CD8-positive, alpha-beta memory T cell (primary cell): ENCODE measurements around the gene CBLC. TPM values are rescaled to one million over a fixed set of nuclear protein-coding genes. Genes with fewer than 3 reads are reported as not detected.

Experiments
- CTCF ChIA-PET: fragments of 350-600 bp; sonication (Branson Sonifier 250); formaldehyde crosslinking; loops from one replicate; lab custom pipeline; 2021; ENCODE audit warnings: antibody characterized with exemption; lab: Charles Lee
- POLR2A ChIA-PET: fragments of 350-600 bp; sonication (Branson Sonifier 250); formaldehyde crosslinking; loops from one replicate; lab custom pipeline; 2021; ENCODE audit warnings: antibody characterized with exemption; lab: Charles Lee
- DNase-seq, 5 donors: peaks; one replicate each; pipeline versions ENCODE4 v3.0.0 to v3.0.0-alpha.2; 2020 to 2022; ENCODE audit warnings: mixed read lengths in 1 of 5
- H3K27ac ChIP-seq: one replicate; pipeline ENCODE4 v1.7.0; 2013; ENCODE audit warnings: low read depth, mild to moderate bottlenecking, low read length, moderate library complexity
- H3K27me3 ChIP-seq: 2 replicates; pipeline ENCODE4 v1.7.0; 2013; ENCODE audit warnings: low read length, mild to moderate bottlenecking; ENCODE audit not compliant: insufficient read depth, poor library complexity, severe bottlenecking
- H3K36me3 ChIP-seq: 2 replicates; pipeline ENCODE4 v1.7.0; 2013; ENCODE audit warnings: mild to moderate bottlenecking, low read length, moderate library complexity; ENCODE audit not compliant: insufficient read depth
- H3K4me1 ChIP-seq: 2 replicates; pipeline ENCODE4 v1.7.0; 2013; ENCODE audit warnings: mild to moderate bottlenecking, low read length, moderate library complexity; ENCODE audit not compliant: insufficient read depth
- H3K4me3 ChIP-seq: 2 replicates; pipeline ENCODE4 v1.7.0; 2013; ENCODE audit warnings: mild to moderate bottlenecking, low read length
- H3K9me3 ChIP-seq: 2 replicates; pipeline ENCODE4 v1.7.0; 2013; ENCODE audit warnings: mild to moderate bottlenecking, low read length
- H3K27ac Mint-ChIP-seq, 8 donors: one replicate each; pipeline ENCODE4 v1.8.0; 2020 to 2021; ENCODE audit warnings: mixed read lengths in 8 of 8, mild to moderate bottlenecking in 6 of 8, inconsistent platforms in 3 of 8, moderate library complexity in 3 of 8
- H3K27me3 Mint-ChIP-seq, 2 donors: one replicate each; pipeline ENCODE4 v1.8.0; 2020 to 2021; ENCODE audit warnings: mixed read lengths in 2 of 2, mild to moderate bottlenecking in 1 of 2, moderate library complexity in 1 of 2
- H3K36me3 Mint-ChIP-seq, 3 donors: one replicate each; pipeline ENCODE4 v1.8.0; 2020 to 2021; ENCODE audit warnings: mixed read lengths in 3 of 3, inconsistent platforms in 1 of 3, mild to moderate bottlenecking in 1 of 3
- H3K4me1 Mint-ChIP-seq, 3 donors: one replicate each; pipeline ENCODE4 v1.8.0; 2020 to 2021; ENCODE audit warnings: mixed read lengths in 3 of 3, inconsistent platforms in 1 of 3, mild to moderate bottlenecking in 1 of 3
- H3K4me3 Mint-ChIP-seq, 7 donors: one replicate each; pipeline ENCODE4 v1.8.0; 2020 to 2021; ENCODE audit warnings: mixed read lengths in 7 of 7, mild to moderate bottlenecking in 6 of 7, moderate library complexity in 4 of 7, inconsistent platforms in 2 of 7
- H3K9me3 Mint-ChIP-seq, 5 donors: one replicate each; pipeline ENCODE4 v1.8.0; 2020 to 2022; ENCODE audit warnings: mixed read lengths in 5 of 5, mild to moderate bottlenecking in 3 of 5, moderate library complexity in 2 of 5, inconsistent platforms in 1 of 5
- polyA plus RNA-seq: library from polyadenylated mRNA; unstranded; fragments of 300-500 nt; fragmentation: Illumina TruSeq; gene quantifications from one replicate; pipeline ENCODE4 v1.2.3, GENCODE V29; 2021
- total RNA-seq, 2 experiments: library from RNA; stranded (reverse); gene quantifications; one replicate each; pipeline ENCODE4 v1.2.3, GENCODE V29; 2021

CBLC gene
- total and polyA plus RNA-seq, 3 experiments from 2014 or later, result not detected

DNA sequence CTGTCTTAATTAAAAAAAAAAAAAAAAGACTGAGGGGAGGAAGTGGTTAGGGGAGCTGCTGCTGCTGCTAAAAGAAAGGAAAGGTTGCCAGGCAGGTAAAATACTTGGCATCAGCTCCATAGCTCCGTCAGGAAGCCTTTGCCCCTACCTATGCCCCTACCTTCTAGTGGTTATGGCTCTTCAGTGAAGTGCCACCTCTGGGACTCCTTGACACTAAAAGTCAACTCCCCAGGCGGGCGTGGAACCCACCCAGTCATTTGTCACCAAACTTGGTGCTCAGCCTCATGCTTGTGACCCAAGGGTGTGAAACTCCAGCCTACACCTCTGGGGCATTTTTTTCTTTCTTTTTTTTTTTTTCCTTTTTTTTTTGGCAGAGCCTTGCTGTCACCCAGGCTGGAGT is 63.5 kb downstream of the CBLC start:
- CTCF ChIA-PET, result no interaction called here
- POLR2A ChIA-PET, result no interaction called here

DNA sequence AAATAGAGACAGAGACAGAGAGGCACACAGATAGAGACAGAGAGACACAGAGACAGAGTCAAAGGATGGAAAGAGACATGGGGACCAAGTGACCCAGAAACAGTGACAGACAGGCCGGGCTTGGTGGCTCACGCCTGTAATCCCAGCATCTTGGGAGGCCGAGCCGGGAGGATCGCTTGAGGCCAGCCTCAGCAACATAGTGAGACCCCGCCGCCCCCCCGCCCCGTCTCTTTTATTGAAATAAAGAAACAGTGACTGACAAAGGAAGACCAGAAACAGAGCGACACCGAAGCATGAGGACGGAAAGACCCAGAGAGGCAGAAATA is 67.6 kb downstream of the CBLC start:
- Mint-ChIP-seq H3K9me3 (peaks cover 0 to 2% (median 0%) of the 10 kb centered on the region in 5 donors), H3K27me3 (peaks cover 24 to 28% of the 10 kb centered on the region in 2 donors), H3K4me3 (peak overlapping the region; percentile 69 to 91 (median 86)), H3K36me3 (peaks cover 0 to 3% (median 0%) of the 10 kb centered on the region in 3 donors), H3K27ac (peak overlapping the region in 7 of 8 donors; percentile 2 to 94 (median 70)), H3K4me1 (peaks cover 20 to 31% (median 20%) of the 10 kb centered on the region in 3 donors)
- H3K4me1 ChIP-seq, result peaks cover 24% of the 10 kb centered on the region
- H3K36me3 ChIP-seq, result no peaks in the 10 kb centered on the region
- no peak overlapping the region for H3K27ac ChIP-seq
- no peaks in the 10 kb centered on the region for H3K27me3 ChIP-seq
- DNase-seq, result no peak
- CTCF ChIA-PET, result no interaction called here
- POLR2A ChIA-PET, result no interaction called here
- peak overlapping the region; percentile 54 for H3K4me3 ChIP-seq
- H3K9me3 ChIP-seq, result no peaks in the 10 kb centered on the region

More for the DNA sequence above, 63.5 kb downstream of the CBLC start:
- no peak overlapping the region for H3K4me3 Mint-ChIP-seq
- Histone ChIP-seq H3K9me3 (no peaks in the 10 kb centered on the region), H3K36me3 (no peaks in the 10 kb centered on the region), H3K4me1 (peaks cover 10% of the 10 kb centered on the region), H3K27ac (no peak overlapping the region), H3K4me3 (no peak overlapping the region), H3K27me3 (no peaks in the 10 kb centered on the region)
- H3K36me3 Mint-ChIP-seq, result peaks cover 0 to 3% (median 0%) of the 10 kb centered on the region in 3 donors
- H3K4me1 Mint-ChIP-seq, result peaks cover 12 to 16% (median 12%) of the 10 kb centered on the region in 3 donors
- H3K27ac Mint-ChIP-seq, result no peak overlapping the region
- no peak for DNase-seq
- H3K27me3 Mint-ChIP-seq, result peaks cover 14 to 18% of the 10 kb centered on the region in 2 donors
- no peaks in the 10 kb centered on the region for H3K9me3 Mint-ChIP-seq

DNA sequence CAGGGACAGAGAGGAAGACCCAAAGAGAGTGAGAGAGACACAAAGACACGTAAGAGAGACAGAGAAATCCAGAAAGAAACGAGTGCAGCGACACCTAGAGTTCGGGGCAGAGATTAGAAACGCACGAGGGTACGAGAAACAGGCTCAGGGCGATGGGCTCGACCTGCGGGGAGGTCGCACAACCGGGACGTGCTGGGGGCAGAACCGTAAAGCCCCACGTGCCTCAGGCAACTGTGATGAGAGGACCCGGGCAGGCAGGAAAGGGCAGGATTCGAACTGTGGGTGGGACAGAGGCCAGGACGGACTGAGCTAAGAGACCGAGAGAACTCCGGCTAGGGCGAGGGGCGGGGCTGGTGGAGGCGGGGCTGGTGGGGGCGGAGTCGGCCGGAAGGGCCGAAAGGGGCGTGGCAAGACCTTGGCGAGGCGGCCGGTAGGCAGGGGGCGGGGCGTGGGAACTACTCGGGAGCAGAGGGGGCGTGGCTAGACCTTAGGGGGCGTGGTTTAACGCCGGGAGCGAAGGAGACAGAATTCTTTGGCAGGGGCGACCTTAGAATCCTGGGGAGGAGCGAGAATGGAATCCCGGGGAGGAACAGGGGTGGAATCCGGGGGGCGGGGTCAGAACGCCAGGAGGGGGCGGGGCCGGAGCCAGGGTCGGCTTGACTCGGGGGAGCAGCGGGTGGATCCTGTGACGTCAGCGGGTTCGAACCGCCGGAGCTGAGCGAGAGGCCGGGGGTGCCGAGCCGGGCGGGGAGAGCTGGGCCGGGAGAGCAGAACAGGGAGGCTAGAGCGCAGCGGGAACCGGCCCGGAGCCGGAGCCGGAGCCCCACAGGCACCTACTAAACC is 68.1 kb downstream of the CBLC start, which contains the start of gene NECTIN2:
Gene NECTIN2 (plus strand): TSS at position 686 of the 843 bp plus-strand sequence. CDS start 229 bp downstream, outside the sequence.
- H3K9me3 ChIP-seq, result no peaks in the 10 kb centered on the region
- peaks cover 20 to 31% (median 20%) of the 10 kb centered on the region in 3 donors for H3K4me1 Mint-ChIP-seq
- peaks cover 25 to 28% of the 10 kb centered on the region in 2 donors for H3K27me3 Mint-ChIP-seq
- peak within 1 kb of the TSS in 7 of 8 donors; percentile 2 to 95 (median 81) for H3K27ac Mint-ChIP-seq
- POLR2A ChIA-PET, result no interaction called here
- H3K36me3 ChIP-seq, result no peaks in the 10 kb centered on the region
- peaks cover 0 to 2% (median 0%) of the 10 kb centered on the region in 5 donors for H3K9me3 Mint-ChIP-seq
- CTCF ChIA-PET, result interaction anchor here (1.0 kb wide), 1 partner anchor 70 kb away, joined by 3 read pairs; no protein-coding TSS in a partner anchor
- H3K4me3 ChIP-seq, result peak within 1 kb of the TSS; percentile 54
- H3K36me3 Mint-ChIP-seq, result peaks cover 0 to 3% (median 0%) of the 10 kb centered on the region in 3 donors
- peak within 1 kb of the TSS; percentile 77 to 91 (median 87) for H3K4me3 Mint-ChIP-seq
- H3K4me1 ChIP-seq, result peaks cover 24% of the 10 kb centered on the region
- H3K27me3 ChIP-seq, result no peaks in the 10 kb centered on the region
- H3K27ac ChIP-seq, result peak within 1 kb of the TSS; percentile 68
- peak; percentile 54 to 75 (median 64) for DNase-seq

DNA sequence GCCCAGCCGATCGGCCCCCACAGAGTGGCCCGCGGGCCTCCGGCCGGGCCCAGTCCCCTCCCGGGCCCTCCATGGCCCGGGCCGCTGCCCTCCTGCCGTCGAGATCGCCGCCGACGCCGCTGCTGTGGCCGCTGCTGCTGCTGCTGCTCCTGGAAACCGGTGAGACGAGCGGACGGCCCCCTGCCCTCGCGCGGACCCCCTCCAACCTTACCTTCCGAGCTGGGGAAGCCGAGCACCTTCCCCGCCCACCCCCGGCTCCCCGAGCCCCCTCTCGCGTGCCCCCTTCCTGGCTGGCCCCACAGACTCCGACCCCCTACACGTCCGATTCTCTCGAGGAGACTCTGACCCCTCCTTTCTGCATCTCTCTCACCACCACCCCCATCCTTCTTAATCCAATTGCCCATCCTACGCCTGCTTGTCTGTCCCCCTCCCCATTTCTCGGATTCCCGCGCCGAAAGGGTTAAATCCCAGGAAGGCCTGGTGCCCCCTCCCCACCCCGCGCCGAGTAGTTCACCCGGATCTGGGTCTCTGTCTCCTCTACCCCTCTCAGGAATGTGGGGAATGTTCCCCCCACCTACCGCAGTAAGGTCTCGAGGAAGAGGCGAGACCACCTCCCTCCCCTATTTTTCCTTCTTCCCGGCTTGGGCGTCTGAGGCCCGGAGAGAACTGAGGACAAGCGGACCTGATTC is 68.9 kb downstream of the CBLC start:
- peak overlapping the region; percentile 77 to 90 (median 87) for H3K4me3 Mint-ChIP-seq
- H3K9me3 Mint-ChIP-seq, result peaks cover 0 to 2% (median 0%) of the 10 kb centered on the region in 5 donors
- Histone ChIP-seq H3K27me3 (no peaks in the 10 kb centered on the region), H3K36me3 (no peaks in the 10 kb centered on the region), H3K4me1 (peaks cover 24% of the 10 kb centered on the region), H3K9me3 (no peaks in the 10 kb centered on the region), H3K4me3 (peak overlapping the region; percentile 26), H3K27ac (peak overlapping the region; percentile 68)
- peaks cover 0 to 3% (median 0%) of the 10 kb centered on the region in 3 donors for H3K36me3 Mint-ChIP-seq
- POLR2A ChIA-PET, result no interaction called here
- H3K4me1 Mint-ChIP-seq, result peaks cover 18 to 28% (median 20%) of the 10 kb centered on the region in 3 donors
- H3K27me3 Mint-ChIP-seq, result peaks cover 26 to 28% of the 10 kb centered on the region in 2 donors
- CTCF ChIA-PET, result interaction anchor here (1.0 kb wide), 1 partner anchor 69 kb away, joined by 3 read pairs; no protein-coding TSS in a partner anchor
- no peak for DNase-seq
- H3K27ac Mint-ChIP-seq, result peak overlapping the region in 3 of 8 donors; percentile 36 to 95 (median 81)

DNA sequence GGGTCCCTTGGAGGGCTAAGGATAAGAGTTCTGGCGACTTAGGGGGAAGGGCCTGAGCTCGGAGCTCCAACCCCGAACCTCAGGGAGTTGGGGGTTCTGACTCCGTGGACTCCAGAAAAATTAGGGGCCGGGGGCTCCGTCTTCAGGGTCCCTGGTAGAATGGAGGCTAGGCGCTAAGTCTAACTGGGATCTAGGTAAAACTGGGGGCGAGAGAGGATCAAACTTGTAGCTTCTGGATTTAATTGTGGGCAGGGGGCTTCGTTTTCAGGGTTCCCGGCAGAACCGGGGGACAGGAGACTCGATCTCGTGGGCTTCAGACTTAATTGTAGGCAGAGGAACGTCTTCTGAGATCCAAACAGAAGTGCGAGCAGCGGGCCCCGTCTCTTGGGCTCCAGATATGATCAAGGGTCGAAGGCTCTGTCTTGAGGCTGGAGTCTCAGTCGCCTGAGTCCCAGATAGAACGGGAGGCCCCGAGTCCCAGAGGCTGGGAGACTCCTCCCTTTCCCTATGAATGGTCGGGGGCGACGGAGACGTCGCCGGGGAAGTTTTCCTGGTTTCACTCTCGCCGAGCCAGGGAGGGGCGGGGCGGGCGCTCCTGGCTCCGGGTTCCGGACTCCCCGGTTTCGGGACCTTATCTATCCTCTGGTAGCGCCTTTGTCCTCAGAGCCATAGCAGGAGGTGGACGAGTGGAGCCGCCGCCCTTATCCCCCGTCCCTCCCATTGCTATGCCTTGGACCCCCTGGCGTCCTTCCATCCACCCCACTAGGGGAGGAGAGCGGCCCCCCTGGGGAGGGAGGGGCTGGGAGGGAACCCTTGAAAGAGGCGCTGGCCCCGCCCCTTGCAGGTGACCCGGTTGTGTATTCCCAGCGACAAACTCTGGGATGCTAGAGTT is 69.7 kb downstream of the CBLC start:
- H3K27me3 Mint-ChIP-seq, result peaks cover 28 to 32% of the 10 kb centered on the region in 2 donors
- H3K27ac ChIP-seq, result peak overlapping the region; percentile 68
- peak in 2 of 5 donors; percentile 10 to 12 for DNase-seq
- H3K4me3 ChIP-seq, result peak overlapping the region; percentile 20
- no peaks in the 10 kb centered on the region for H3K27me3 ChIP-seq
- H3K4me1 ChIP-seq, result peaks cover 24% of the 10 kb centered on the region
- H3K36me3 ChIP-seq, result no peaks in the 10 kb centered on the region
- peaks cover 0 to 3% (median 0%) of the 10 kb centered on the region in 3 donors for H3K36me3 Mint-ChIP-seq
- peaks cover 18 to 28% (median 20%) of the 10 kb centered on the region in 3 donors for H3K4me1 Mint-ChIP-seq
- H3K4me3 Mint-ChIP-seq, result peak overlapping the region; percentile 77 to 90 (median 87)
- CTCF ChIA-PET, result interaction anchor here (1.0 kb wide), 1 partner anchor 68 kb away, joined by 3 read pairs; no protein-coding TSS in a partner anchor
- no peaks in the 10 kb centered on the region for H3K9me3 ChIP-seq
- POLR2A ChIA-PET, result no interaction called here
- H3K27ac Mint-ChIP-seq, result peak overlapping the region in 5 of 8 donors; percentile 68 to 95 (median 86)
- peaks cover 0 to 2% (median 0%) of the 10 kb centered on the region in 5 donors for H3K9me3 Mint-ChIP-seq

DNA sequence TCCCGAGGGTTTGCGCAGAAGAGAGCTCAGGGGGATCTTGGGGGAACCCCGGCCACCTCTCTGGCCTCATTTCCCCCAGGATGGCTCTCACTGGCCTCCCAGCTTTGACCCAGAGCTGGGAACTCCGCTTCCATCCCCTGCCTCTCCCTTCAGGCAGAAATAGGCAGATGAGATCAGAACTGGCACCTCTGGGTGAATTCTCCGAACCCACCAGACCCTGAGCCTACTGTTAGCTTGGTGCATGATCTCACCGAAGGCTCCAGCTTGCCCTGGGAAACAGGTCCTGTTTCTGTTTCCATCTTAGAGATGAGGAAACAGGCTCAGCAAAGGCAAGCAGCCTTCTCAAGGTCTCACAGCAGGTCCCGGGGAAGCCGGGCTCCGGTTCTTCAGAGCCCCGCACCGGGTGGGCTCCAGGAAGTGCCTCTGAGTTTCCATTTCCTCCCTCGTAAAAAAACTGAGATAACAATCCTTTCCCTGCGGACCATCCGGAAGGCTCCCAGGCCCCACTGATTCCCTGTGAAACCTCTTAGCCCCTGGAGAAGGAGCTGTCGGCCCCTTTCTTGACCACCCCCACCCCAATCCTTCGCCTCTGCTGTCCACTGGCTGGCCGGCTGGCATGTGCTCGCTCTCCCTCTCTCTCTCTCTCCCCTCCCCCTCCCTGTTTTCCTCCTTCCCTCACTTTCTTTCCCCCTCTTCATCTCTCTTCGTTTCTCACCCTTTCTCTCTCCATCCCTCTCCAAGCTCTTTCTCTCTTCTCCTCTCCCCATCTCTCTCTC is 70.5 kb downstream of the CBLC start:
- Mint-ChIP-seq H3K36me3 (peaks cover 0 to 3% (median 0%) of the 10 kb centered on the region in 3 donors), H3K27me3 (peaks cover 28 to 35% of the 10 kb centered on the region in 2 donors), H3K4me3 (peak overlapping the region in 6 of 7 donors; percentile 7 to 87 (median 68)), H3K4me1 (peaks cover 18 to 28% (median 20%) of the 10 kb centered on the region in 3 donors), H3K27ac (no peak overlapping the region), H3K9me3 (peaks cover 0 to 2% (median 0%) of the 10 kb centered on the region in 5 donors)
- no peak overlapping the region for H3K4me3 ChIP-seq
- peak overlapping the region; percentile 33 for H3K27ac ChIP-seq
- ChIA-PET POLR2A (no interaction called here), CTCF (interaction anchor here (1.0 kb wide), 1 partner anchor 77 kb away, joined by 3 read pairs; no protein-coding TSS in a partner anchor)
- H3K36me3 ChIP-seq, result no peaks in the 10 kb centered on the region
- H3K4me1 ChIP-seq, result peaks cover 24% of the 10 kb centered on the region
- H3K27me3 ChIP-seq, result no peaks in the 10 kb centered on the region
- no peak for DNase-seq
- no peaks in the 10 kb centered on the region for H3K9me3 ChIP-seq
